Neural cell (in vitro differentiated cells): ENCODE results near the gene GRK4. TPM values are rescaled to one million over a fixed set of nuclear protein-coding genes. Genes with fewer than 3 reads are reported as not detected.

ENCODE experiments used
- H2AFZ ChIP-seq: fragments of 200-600, 300-800 bp; sonication (generic), shearing (Covaris generic); 2 replicates; pipeline ENCODE4 v1.6.0; 2014; ENCODE audit warnings: low read depth, mild to moderate bottlenecking, antibody characterized with exemption, low read length, moderate library complexity
- H3F3A ChIP-seq: fragments of 200-600 bp; shearing (Covaris generic); 2 replicates; pipeline ENCODE4 v1.6.1; 2016; ENCODE audit warnings: mild to moderate bottlenecking, moderate library complexity, mixed read lengths, antibody characterized with exemption, low read length; ENCODE audit not compliant: insufficient read depth, poor library complexity, severe bottlenecking
- H3K27ac ChIP-seq: fragments of 200-600, 300-800 bp; sonication (generic), shearing (Covaris generic); 2 replicates; pipeline ENCODE4 v1.5.1; 2014; ENCODE audit warnings: mild to moderate bottlenecking, low read length, moderate library complexity
- H3K27me3 ChIP-seq: fragments of 300-800, 200-600 bp; sonication (generic), shearing (Covaris generic); 2 replicates; pipeline ENCODE4 v1.6.0; 2014; ENCODE audit warnings: mild to moderate bottlenecking, low read depth, low read length, moderate library complexity; ENCODE audit not compliant: insufficient read depth
- H3K36me3 ChIP-seq: fragments of 300-800, 200-600 bp; sonication (generic), shearing (Covaris generic); 2 replicates; pipeline ENCODE4 v1.5.1; 2014; ENCODE audit warnings: mild to moderate bottlenecking, antibody characterized with exemption, low read length, moderate library complexity; ENCODE audit not compliant: insufficient read depth
- H3K4me2 ChIP-seq: fragments of 300-800, 200-600 bp; sonication (generic), shearing (Covaris generic); 2 replicates; pipeline ENCODE4 v1.6.0; 2014; ENCODE audit warnings: mild to moderate bottlenecking, low read length
- H3K4me3 ChIP-seq: fragments of 300-800, 200-600 bp; sonication (generic), shearing (Covaris generic); 2 replicates; pipeline ENCODE4 v1.5.1; 2014; ENCODE audit warnings: mild to moderate bottlenecking, low read length, moderate library complexity
- H3K79me2 ChIP-seq: fragments of 200-600 bp; shearing (Covaris generic); replicated peaks from 2 replicates; pipeline ENCODE4 v1.6.0; 2014; ENCODE audit warnings: mild to moderate bottlenecking, low read length, moderate library complexity; ENCODE audit not compliant: insufficient read depth
- H3K9ac ChIP-seq: fragments of 300-800, 200-600 bp; sonication (generic), shearing (Covaris generic); 2 replicates; pipeline ENCODE4 v1.6.1; 2016; ENCODE audit warnings: mild to moderate bottlenecking, low read length, mixed read lengths
- H3K9me2 ChIP-seq: fragments of 200-600 bp; shearing (Covaris generic); 2 replicates; pipeline ENCODE4 v1.6.1; 2016; ENCODE audit warnings: mild to moderate bottlenecking, low read length, mixed read lengths; ENCODE audit not compliant: insufficient read depth
- H3K9me3 ChIP-seq: fragments of 200-600, 300-800 bp; sonication (generic), shearing (Covaris generic); 2 replicates; pipeline ENCODE4 v1.6.1; 2016; ENCODE audit warnings: mild to moderate bottlenecking, mixed run types, low read length, moderate library complexity, mixed read lengths
- H4K20me1 ChIP-seq: fragments of 200-600 bp; shearing (Covaris generic); 2 replicates; pipeline ENCODE4 v1.6.1; 2016; ENCODE audit warnings: mild to moderate bottlenecking, mixed run types; ENCODE audit not compliant: insufficient read depth
- EP300 ChIP-seq: fragments of 450-650 bp; conservative IDR thresholded peaks from 2 replicates; pipeline ENCODE4 v1.6.1; 2014; ENCODE audit warnings: antibody characterized with exemption, mild to moderate bottlenecking, moderate library complexity; ENCODE audit not compliant: poor library complexity, severe bottlenecking
- MXI1 ChIP-seq: fragments of 450-650 bp; conservative IDR thresholded peaks from 2 replicates; pipeline ENCODE4 v1.6.1; 2014; ENCODE audit warnings: antibody characterized with exemption, mild to moderate bottlenecking; ENCODE audit not compliant: poor library complexity, severe bottlenecking
- RAD21 ChIP-seq: fragments of 450-650 bp; conservative IDR thresholded peaks from 2 replicates; pipeline ENCODE4 v1.6.1; 2014; ENCODE audit warnings: antibody characterized with exemption, mild to moderate bottlenecking, moderate library complexity
- REST ChIP-seq: IDR thresholded peaks from 2 replicates; pipeline ENCODE4 v1.6.1; 2012; ENCODE audit warnings: borderline replicate concordance
- TAF1 ChIP-seq: IDR thresholded peaks from 2 replicates; pipeline ENCODE4 v1.6.1; 2012; ENCODE audit warnings: low read depth
- polyA plus RNA-seq: library from polyadenylated mRNA; depleted of rRNA; stranded (reverse); fragments of >200 nt; gene quantifications from 2 replicates; pipeline ENCODE4 v1.2.3, GENCODE V29; 2014
- TF ChIP-seq, protein P1 (sequence below): fragments of 450-650 bp; IDR thresholded peaks from 2 replicates; pipeline ENCODE4 v1.5.1; 2014; ENCODE audit warnings: antibody characterized with exemption, mild to moderate bottlenecking, moderate library complexity; ENCODE audit not compliant: poor library complexity, severe bottlenecking

GRK4 gene
- polyA plus RNA-seq, 1 donor from 2014 or later = 17.4 TPM

DNA sequence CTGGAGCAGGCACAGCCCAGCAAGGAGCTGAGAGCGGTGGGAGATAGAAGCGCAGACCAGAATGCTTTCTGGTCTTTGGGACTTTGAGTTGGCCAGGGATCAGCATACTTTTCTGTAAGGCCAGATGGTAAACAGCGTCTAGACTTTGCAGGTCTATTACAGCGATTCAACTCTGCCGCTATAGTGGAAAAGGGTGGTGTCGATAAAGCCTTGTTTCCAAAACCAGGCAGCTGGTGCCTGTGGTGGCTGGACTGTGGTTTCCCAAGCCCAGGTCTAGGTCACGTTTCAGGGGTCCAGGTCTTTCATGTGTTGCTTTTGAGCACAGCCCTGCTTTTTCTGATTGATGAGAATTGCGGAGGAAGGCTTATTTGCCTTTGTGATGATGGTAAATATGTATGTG, 70.9 kb downstream of the GRK4 start:
- no peaks in the 10 kb centered on the region for H3F3A ChIP-seq
- no peaks in the 10 kb centered on the region for H3K79me2 ChIP-seq
- H4K20me1 ChIP-seq = no peaks in the 10 kb centered on the region
- no peak overlapping the region for H3K4me2 ChIP-seq
- H2AFZ ChIP-seq = no peak overlapping the region
- no peak overlapping the region for H3K9ac ChIP-seq
- H3K9me2 ChIP-seq = no peaks in the 10 kb centered on the region
- H3K9me3 ChIP-seq = no peaks in the 10 kb centered on the region
- no peak for TF ChIP-seq RAD21
- no peaks in the 10 kb centered on the region for H3K36me3 ChIP-seq
- no peak overlapping the region for H3K27ac ChIP-seq
- H3K27me3 ChIP-seq = no peaks in the 10 kb centered on the region
- no peak overlapping the region for H3K4me3 ChIP-seq

GRCh38 chr4:3035249-3035648, 71.9 kb downstream of the GRK4 start:
- Histone ChIP-seq H3K9me2 (no peaks in the 10 kb centered on the region), H3K27me3 (no peaks in the 10 kb centered on the region), H3K9me3 (no peaks in the 10 kb centered on the region), H3K36me3 (no peaks in the 10 kb centered on the region), H2AFZ (no peak overlapping the region), H3K4me2 (no peak overlapping the region), H3K4me3 (no peak overlapping the region), H3F3A (no peaks in the 10 kb centered on the region), H3K27ac (no peak overlapping the region), H3K79me2 (no peaks in the 10 kb centered on the region), H3K9ac (no peak overlapping the region), H4K20me1 (no peaks in the 10 kb centered on the region)
- TF ChIP-seq REST = no peak
- TF ChIP-seq TAF1 = no peak
- no peak for TF ChIP-seq RAD21
- no peak for TF ChIP-seq EP300

DNA sequence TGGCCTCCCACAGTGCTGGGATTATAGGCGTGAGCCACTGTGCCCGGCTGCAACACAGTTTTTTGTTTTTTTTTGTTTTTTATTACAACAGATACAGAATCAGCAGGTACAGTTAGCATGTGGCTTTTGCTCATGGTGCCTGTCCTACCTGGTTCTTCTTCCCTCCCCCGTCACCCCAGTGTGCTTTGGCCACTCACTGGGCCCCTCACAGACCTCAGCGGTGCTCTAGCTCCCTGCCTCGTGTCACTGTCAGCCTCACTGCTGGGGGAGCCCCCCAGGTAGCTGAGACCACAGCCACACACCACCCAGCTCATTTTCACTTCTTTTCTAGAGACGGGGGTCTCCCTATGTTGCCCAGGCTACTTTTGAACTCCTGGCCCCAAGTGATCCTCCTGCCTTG, 72.3 kb downstream of the GRK4 start:
- H3K9me3 ChIP-seq = no peaks in the 10 kb centered on the region
- H2AFZ ChIP-seq = no peak overlapping the region
- no peak overlapping the region for H3K9ac ChIP-seq
- H3K4me2 ChIP-seq = no peak overlapping the region
- H3K4me3 ChIP-seq = no peak overlapping the region
- TF ChIP-seq TAF1 (no peak), REST (no peak), EP300 (no peak), MXI1 (no peak)
- TF ChIP-seq, protein P1, sequence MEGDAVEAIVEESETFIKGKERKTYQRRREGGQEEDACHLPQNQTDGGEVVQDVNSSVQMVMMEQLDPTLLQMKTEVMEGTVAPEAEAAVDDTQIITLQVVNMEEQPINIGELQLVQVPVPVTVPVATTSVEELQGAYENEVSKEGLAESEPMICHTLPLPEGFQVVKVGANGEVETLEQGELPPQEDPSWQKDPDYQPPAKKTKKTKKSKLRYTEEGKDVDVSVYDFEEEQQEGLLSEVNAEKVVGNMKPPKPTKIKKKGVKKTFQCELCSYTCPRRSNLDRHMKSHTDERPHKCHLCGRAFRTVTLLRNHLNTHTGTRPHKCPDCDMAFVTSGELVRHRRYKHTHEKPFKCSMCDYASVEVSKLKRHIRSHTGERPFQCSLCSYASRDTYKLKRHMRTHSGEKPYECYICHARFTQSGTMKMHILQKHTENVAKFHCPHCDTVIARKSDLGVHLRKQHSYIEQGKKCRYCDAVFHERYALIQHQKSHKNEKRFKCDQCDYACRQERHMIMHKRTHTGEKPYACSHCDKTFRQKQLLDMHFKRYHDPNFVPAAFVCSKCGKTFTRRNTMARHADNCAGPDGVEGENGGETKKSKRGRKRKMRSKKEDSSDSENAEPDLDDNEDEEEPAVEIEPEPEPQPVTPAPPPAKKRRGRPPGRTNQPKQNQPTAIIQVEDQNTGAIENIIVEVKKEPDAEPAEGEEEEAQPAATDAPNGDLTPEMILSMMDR = no peak
- no peaks in the 10 kb centered on the region for H3K27me3 ChIP-seq
- no peaks in the 10 kb centered on the region for H3K36me3 ChIP-seq
- no peaks in the 10 kb centered on the region for H3F3A ChIP-seq
- H3K9me2 ChIP-seq = no peaks in the 10 kb centered on the region
- no peak overlapping the region for H3K27ac ChIP-seq
- H4K20me1 ChIP-seq = no peaks in the 10 kb centered on the region
- H3K79me2 ChIP-seq = no peaks in the 10 kb centered on the region
